ENCODE data around the gene CAMTA2. TPM values are rescaled to one million over a fixed set of nuclear protein-coding genes. Genes with fewer than 3 reads are reported as not detected.

The CAMTA2 gene, protein sequence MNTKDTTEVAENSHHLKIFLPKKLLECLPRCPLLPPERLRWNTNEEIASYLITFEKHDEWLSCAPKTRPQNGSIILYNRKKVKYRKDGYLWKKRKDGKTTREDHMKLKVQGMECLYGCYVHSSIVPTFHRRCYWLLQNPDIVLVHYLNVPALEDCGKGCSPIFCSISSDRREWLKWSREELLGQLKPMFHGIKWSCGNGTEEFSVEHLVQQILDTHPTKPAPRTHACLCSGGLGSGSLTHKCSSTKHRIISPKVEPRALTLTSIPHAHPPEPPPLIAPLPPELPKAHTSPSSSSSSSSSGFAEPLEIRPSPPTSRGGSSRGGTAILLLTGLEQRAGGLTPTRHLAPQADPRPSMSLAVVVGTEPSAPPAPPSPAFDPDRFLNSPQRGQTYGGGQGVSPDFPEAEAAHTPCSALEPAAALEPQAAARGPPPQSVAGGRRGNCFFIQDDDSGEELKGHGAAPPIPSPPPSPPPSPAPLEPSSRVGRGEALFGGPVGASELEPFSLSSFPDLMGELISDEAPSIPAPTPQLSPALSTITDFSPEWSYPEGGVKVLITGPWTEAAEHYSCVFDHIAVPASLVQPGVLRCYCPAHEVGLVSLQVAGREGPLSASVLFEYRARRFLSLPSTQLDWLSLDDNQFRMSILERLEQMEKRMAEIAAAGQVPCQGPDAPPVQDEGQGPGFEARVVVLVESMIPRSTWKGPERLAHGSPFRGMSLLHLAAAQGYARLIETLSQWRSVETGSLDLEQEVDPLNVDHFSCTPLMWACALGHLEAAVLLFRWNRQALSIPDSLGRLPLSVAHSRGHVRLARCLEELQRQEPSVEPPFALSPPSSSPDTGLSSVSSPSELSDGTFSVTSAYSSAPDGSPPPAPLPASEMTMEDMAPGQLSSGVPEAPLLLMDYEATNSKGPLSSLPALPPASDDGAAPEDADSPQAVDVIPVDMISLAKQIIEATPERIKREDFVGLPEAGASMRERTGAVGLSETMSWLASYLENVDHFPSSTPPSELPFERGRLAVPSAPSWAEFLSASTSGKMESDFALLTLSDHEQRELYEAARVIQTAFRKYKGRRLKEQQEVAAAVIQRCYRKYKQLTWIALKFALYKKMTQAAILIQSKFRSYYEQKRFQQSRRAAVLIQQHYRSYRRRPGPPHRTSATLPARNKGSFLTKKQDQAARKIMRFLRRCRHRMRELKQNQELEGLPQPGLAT
- total RNA-seq, result 47.1 TPM
- 40.1 TPM for polyA plus RNA-seq (ENCODE audit: insufficient read depth, low read depth, low replicate concordance)
- long read RNA-seq, donor 1, partial matches to known transcripts, result 0 of 2 reads
- long read RNA-seq, donor 1, other reads (novel, unspliced or antisense), result 0 of 2 reads
- long read RNA-seq, donor 2, partial matches to known transcripts, result 13 of 15 reads
- long read RNA-seq, donor 2, other reads (novel, unspliced or antisense), result 0 of 15 reads
- long read RNA-seq, donor 3, partial matches to known transcripts, result 0 of 2 reads
- long read RNA-seq, donor 3, other reads (novel, unspliced or antisense), result 0 of 2 reads
- long read RNA-seq, donor 4, result 0 reads
- long read RNA-seq, donor 5, result 0 reads
- long read RNA-seq, donor 6, result 0 reads
- long read RNA-seq, donor 7, partial matches to known transcripts, result 3 of 27 reads
- long read RNA-seq, donor 7, other reads (novel, unspliced or antisense), result 22 of 27 reads
- long read RNA-seq, donor 8, partial matches to known transcripts, result 5 of 5 reads
- long read RNA-seq, donor 8, other reads (novel, unspliced or antisense), result 0 of 5 reads
- long read RNA-seq, donor 9, partial matches to known transcripts, result 0 of 1 reads
- long read RNA-seq, donor 9, other reads (novel, unspliced or antisense), result 0 of 1 reads
- long read RNA-seq, donor 10, partial matches to known transcripts, result 0 of 2 reads
- long read RNA-seq, donor 10, other reads (novel, unspliced or antisense), result 0 of 2 reads

DNA sequence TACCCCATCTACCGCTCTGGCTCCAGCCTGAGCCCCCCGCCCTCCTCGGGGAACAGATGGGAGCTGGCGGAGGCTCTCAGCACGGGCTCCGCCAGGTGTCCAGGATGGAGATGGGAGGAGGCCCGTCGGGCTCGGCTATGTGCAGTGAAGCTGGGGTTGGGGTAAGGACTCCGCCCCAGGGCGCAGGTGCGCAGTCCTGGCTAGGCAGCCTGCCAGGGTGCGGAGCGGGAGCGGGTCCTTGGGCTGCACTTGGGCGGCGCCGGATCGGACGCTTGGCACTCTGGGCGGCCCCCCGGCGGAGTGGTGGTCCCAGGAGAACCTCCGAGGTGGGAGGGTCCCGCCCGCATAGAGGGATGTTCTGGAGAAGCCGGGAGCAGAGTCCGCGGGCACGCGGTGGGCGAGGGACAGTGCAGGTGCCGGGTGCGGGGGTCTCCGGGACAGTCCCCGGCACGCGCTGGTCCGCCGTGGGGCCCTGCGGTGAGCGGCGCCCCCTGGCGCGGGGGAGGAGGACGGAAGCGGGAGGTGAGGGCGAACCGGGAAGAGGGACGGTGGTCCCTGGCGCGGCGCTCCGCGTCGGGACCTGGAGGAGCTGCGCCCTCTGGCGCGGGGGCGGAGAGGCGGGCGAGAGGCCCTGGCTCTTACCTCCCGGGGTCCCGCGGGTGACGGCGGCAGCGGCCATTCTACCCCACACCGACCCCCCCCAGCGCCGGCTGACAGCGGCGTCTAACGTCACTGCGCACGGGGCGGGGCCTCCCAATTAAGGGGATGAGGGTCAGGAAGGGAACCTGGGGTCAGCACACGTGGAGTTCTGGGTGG is at the start of gene CAMTA2:
CAMTA2 (minus strand) TSS at position 725 of the 816 bp plus-strand sequence. CDS start 1,453 bp downstream, outside the sequence.
- DNase-seq, result peak; percentile 84 to 96 (median 91)
- peaks cover 0 to 11% (median 10%) of the 10 kb centered on the region in 3 donors for H3K36me3 ChIP-seq (ENCODE audit: control insufficient read depth in 2 of 3, insufficient read depth in 3 of 3, low read length in 3 of 3)
- peaks cover 4 to 17% (median 8%) of the 10 kb centered on the region in 3 donors for H3K4me1 ChIP-seq (ENCODE audit: control insufficient read depth in 2 of 3, insufficient read depth in 2 of 3, low read depth in 1 of 3, low read length in 3 of 3)
- H3K27me3 ChIP-seq (ENCODE audit: control insufficient read depth, insufficient read depth, low read length), result no peaks in the 10 kb centered on the region
- TF ChIP-seq, protein P1, sequence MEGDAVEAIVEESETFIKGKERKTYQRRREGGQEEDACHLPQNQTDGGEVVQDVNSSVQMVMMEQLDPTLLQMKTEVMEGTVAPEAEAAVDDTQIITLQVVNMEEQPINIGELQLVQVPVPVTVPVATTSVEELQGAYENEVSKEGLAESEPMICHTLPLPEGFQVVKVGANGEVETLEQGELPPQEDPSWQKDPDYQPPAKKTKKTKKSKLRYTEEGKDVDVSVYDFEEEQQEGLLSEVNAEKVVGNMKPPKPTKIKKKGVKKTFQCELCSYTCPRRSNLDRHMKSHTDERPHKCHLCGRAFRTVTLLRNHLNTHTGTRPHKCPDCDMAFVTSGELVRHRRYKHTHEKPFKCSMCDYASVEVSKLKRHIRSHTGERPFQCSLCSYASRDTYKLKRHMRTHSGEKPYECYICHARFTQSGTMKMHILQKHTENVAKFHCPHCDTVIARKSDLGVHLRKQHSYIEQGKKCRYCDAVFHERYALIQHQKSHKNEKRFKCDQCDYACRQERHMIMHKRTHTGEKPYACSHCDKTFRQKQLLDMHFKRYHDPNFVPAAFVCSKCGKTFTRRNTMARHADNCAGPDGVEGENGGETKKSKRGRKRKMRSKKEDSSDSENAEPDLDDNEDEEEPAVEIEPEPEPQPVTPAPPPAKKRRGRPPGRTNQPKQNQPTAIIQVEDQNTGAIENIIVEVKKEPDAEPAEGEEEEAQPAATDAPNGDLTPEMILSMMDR (IDR thresholded peaks at IDR 0.05; ENCODE audit: borderline replicate concordance, extremely low read depth, insufficient read depth), result peak; percentile 54
- H3K27ac ChIP-seq (ENCODE audit: low read depth in 2 of 2, low read length in 2 of 2), result peak within 1 kb of the TSS; percentile 94 to 96
- intact Hi-C loops (cut with DNase I), result no loop called here
- H3K9ac ChIP-seq (ENCODE audit: low read length in 3 of 3), result peak within 1 kb of the TSS; percentile 38 to 86 (median 74)
- H3K4me3 ChIP-seq (ENCODE audit: low read length in 3 of 3), result peak within 1 kb of the TSS; percentile 73 to 75 (median 74)
- FAIRE-seq, result no peak
- H3K9me3 ChIP-seq (ENCODE audit: control insufficient read depth in 2 of 3, insufficient read depth in 1 of 3, low read length in 3 of 3), result no peaks in the 10 kb centered on the region

DNA sequence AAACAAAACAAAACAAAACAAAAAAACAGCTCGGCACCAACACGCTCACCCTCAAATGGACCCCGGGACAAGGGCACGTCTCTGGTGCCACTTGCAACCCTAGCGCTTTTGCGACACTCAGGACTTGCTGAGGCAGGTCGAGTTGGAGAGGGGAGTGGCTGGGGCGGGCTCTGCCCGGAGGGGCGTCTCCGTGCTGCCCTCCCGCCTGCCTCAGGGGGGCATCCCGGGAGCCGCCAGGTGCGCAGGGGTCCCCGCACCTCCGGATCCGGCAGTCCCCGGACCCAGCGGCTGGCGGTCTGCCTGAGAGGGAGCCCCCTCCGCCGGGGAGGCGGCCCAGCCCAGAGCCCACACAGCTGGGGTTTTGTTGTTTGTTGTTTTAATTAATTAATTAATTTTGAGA is 47.8 kb upstream of the CAMTA2 start, which contains the start of gene SLC52A1:
SLC52A1 (minus strand) TSS at position 112 of the 400 bp plus-strand sequence. CDS start 820 bp downstream, outside the sequence.
- H3K36me3 ChIP-seq (ENCODE audit: control insufficient read depth in 2 of 3, insufficient read depth in 3 of 3, low read length in 3 of 3), result no peaks in the 10 kb centered on the region
- no peaks in the 10 kb centered on the region for H3K4me1 ChIP-seq (ENCODE audit: control insufficient read depth in 2 of 3, insufficient read depth in 2 of 3, low read depth in 1 of 3, low read length in 3 of 3)
- no peaks in the 10 kb centered on the region for H3K27me3 ChIP-seq (ENCODE audit: control insufficient read depth, insufficient read depth, low read length)
- no peaks in the 10 kb centered on the region for H3K9me3 ChIP-seq (ENCODE audit: control insufficient read depth in 2 of 3, insufficient read depth in 1 of 3, low read length in 3 of 3)
- H3K9ac ChIP-seq (ENCODE audit: low read length in 3 of 3), result no peak within 1 kb of the TSS
- no peak within 1 kb of the TSS for H3K27ac ChIP-seq (ENCODE audit: low read depth in 2 of 2, low read length in 2 of 2)
- intact Hi-C loops (cut with DNase I), result no loop called here
- TF ChIP-seq, protein P1 (IDR thresholded peaks at IDR 0.05; ENCODE audit: borderline replicate concordance, extremely low read depth, insufficient read depth), result no peak
- FAIRE-seq (no peak), DNase-seq (peak in 3 of 5 donors; percentile 12 to 38 (median 36))
- H3K4me3 ChIP-seq (ENCODE audit: low read length in 3 of 3), result no peak within 1 kb of the TSS
